K562 (cell line): ENCODE measurements around the gene MLIP.

Experiments
- CHD1 ChIP-seq: fragments of 200-600 bp; sonication (generic); IDR thresholded peaks from one replicate; pipeline ENCODE4 v1.6.1; 2012; ENCODE audit warnings: mild to moderate bottlenecking, moderate library complexity, low read length, inconsistent platforms
- CREB1 ChIP-seq, 2 experiments: sonication (generic) in 1 of 2; formaldehyde crosslinking in 1 of 2; IDR thresholded peaks; 2 replicates each; pipeline versions ENCODE4 v1.6.1 to v1.8.0; 2012 to 2022; ENCODE audit warnings: inconsistent platforms in 1 of 2, mild to moderate bottlenecking in 1 of 2, missing genetic modification reagents in 1 of 2, moderate library complexity in 1 of 2
- ETS2 ChIP-seq: IDR thresholded peaks from 2 replicates; pipeline ENCODE4 v1.6.1; 2016; ENCODE audit warnings: borderline replicate concordance, missing genetic modification characterization, mild to moderate bottlenecking, moderate library complexity, missing compliant biosample characterization; ENCODE audit not compliant: poor library complexity, severe bottlenecking
- FOS ChIP-seq: IDR thresholded peaks from 3 replicates; pipeline ENCODE4 v1.6.1; 2011; ENCODE audit not compliant: insufficient read length; ENCODE audit errors: extremely low read depth
- FOXJ3 ChIP-seq: sonication (generic); formaldehyde crosslinking; IDR thresholded peaks from 2 replicates; pipeline ENCODE4 v1.4.0; 2020; ENCODE audit warnings: mild to moderate bottlenecking, missing genetic modification reagents
- HCFC1 ChIP-seq: IDR thresholded peaks from 2 replicates; pipeline ENCODE4 v1.6.1; 2012; ENCODE audit warnings: low read depth, low read length, improper control_type of control experiment
- KLF1 ChIP-seq: fragments of 450-650 bp; IDR thresholded peaks from 2 replicates; pipeline ENCODE4 v1.6.1; 2016; ENCODE audit warnings: missing genetic modification characterization, missing compliant biosample characterization
- NCOA2 ChIP-seq, 2 experiments: fragments of 450-650 bp; IDR thresholded peaks; 2 replicates each; pipeline ENCODE4 v1.6.1; 2018; ENCODE audit warnings: mild to moderate bottlenecking in 2 of 2, moderate library complexity in 1 of 2; ENCODE audit not compliant: partially characterized antibody in 2 of 2
- NCOR1 ChIP-seq: fragments of 450-650 bp; IDR thresholded peaks from 2 replicates; pipeline ENCODE4 v1.6.1; 2016; ENCODE audit warnings: mild to moderate bottlenecking, moderate library complexity
- TAF1 ChIP-seq: IDR thresholded peaks from 2 replicates; pipeline ENCODE4 v1.6.1; 2011; ENCODE audit warnings: mild to moderate bottlenecking, low read length, moderate library complexity; ENCODE audit not compliant: insufficient read depth, control insufficient read depth, severe bottlenecking; ENCODE audit errors: extremely low read depth
- ZBTB33 ChIP-seq: sonication (generic); formaldehyde crosslinking; IDR thresholded peaks from 2 replicates; pipeline ENCODE4 v1.8.1; 2023; ENCODE audit warnings: mild to moderate bottlenecking, missing genetic modification reagents
- ZBTB8A ChIP-seq: fragments of 450-650 bp; IDR thresholded peaks from 2 replicates; pipeline ENCODE4 v1.6.1; 2018; ENCODE audit warnings: mild to moderate bottlenecking, moderate library complexity; ENCODE audit not compliant: partially characterized antibody
- ZNF551 ChIP-seq: fragments of 250-450 bp; sonication (Bioruptor Pico); IDR thresholded peaks from 2 replicates; pipeline ENCODE4 v1.5.0; 2021; ENCODE audit warnings: mild to moderate bottlenecking, moderate library complexity
- TF ChIP-seq, protein P1 (sequence below), 3 experiments: IDR thresholded peaks in 2 of 3; conservative IDR thresholded peaks in 1 of 3; 2 replicates each; pipeline ENCODE4 v1.5.1; 2011 to 2012; ENCODE audit warnings: low read length in 3 of 3, mild to moderate bottlenecking in 3 of 3, control low read depth in 2 of 3, improper control_type of control experiment in 1 of 3, inconsistent platforms in 1 of 3, low read depth in 1 of 3, mixed read lengths in 1 of 3, moderate library complexity in 1 of 3; ENCODE audit not compliant: insufficient read depth in 2 of 3

GRCh38 chr6:54093326-54093948, 17.8 kb upstream of the MLIP start:
- TF ChIP-seq, protein P1, sequence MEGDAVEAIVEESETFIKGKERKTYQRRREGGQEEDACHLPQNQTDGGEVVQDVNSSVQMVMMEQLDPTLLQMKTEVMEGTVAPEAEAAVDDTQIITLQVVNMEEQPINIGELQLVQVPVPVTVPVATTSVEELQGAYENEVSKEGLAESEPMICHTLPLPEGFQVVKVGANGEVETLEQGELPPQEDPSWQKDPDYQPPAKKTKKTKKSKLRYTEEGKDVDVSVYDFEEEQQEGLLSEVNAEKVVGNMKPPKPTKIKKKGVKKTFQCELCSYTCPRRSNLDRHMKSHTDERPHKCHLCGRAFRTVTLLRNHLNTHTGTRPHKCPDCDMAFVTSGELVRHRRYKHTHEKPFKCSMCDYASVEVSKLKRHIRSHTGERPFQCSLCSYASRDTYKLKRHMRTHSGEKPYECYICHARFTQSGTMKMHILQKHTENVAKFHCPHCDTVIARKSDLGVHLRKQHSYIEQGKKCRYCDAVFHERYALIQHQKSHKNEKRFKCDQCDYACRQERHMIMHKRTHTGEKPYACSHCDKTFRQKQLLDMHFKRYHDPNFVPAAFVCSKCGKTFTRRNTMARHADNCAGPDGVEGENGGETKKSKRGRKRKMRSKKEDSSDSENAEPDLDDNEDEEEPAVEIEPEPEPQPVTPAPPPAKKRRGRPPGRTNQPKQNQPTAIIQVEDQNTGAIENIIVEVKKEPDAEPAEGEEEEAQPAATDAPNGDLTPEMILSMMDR (IDR thresholded peaks at IDR 0.05 in 2 of 3, conservative IDR thresholded peaks at IDR 0.05 in 1 of 3; ENCODE audit: insufficient read depth in 2 of 3, low read depth in 1 of 3, low read length in 3 of 3): no peak
- TF ChIP-seq ZBTB8A (no peak), ZNF551 (no peak), FOXJ3 (CRISPR knock-in tag) (no peak), ZBTB33 (CRISPR knock-in tag) (no peak), CREB1 (IDR thresholded peaks at IDR 0.05) (no peak), CREB1 (CRISPR knock-in tag; IDR thresholded peaks at IDR 0.05) (no peak), NCOA2 (IDR thresholded peaks at IDR 0.05; ENCODE audit: partially characterized antibody in 2 of 2) (no peak), ETS2 (tag) (no peak), HCFC1 (no peak), KLF1 (no peak), CHD1 (no peak), NCOR1 (no peak), TAF1 (no peak), FOS (no peak)
